ENCODE measurements around the gene AGMAT.

Gene AGMAT

GRCh38 chr1:15583016-15583706, 1.7 kb downstream of the AGMAT start:
- H3K27ac ChIP-seq, result no peak overlapping the region
- TF ChIP-seq ZFX (IDR thresholded peaks at IDR 0.05; ENCODE audit: borderline replicate concordance) (no peak), CTCF (IDR thresholded peaks at IDR 0.05) (no peak)

DNA sequence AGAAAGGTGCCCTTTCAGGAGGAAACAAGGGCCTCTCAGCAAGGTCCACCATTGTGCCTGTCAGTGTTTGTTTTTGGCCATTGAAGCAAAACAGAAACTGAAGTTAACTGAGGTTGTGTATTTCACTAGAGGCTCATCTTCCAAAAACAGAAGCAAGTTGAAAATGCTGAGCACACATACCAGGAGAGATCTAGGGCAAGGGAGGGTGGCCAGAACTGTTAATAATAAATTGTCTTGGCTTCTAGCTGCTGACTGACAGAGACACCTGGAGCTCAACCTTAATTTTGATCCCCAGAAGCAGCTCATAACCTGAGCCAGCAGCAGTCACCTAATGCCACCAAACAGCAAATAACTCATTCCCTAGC, 5.2 kb downstream of the AGMAT start:
- TF ChIP-seq CTCF (IDR thresholded peaks at IDR 0.05) (no peak), ZFX (IDR thresholded peaks at IDR 0.05; ENCODE audit: borderline replicate concordance) (no peak)
- no peak overlapping the region for H3K27ac ChIP-seq

DNA sequence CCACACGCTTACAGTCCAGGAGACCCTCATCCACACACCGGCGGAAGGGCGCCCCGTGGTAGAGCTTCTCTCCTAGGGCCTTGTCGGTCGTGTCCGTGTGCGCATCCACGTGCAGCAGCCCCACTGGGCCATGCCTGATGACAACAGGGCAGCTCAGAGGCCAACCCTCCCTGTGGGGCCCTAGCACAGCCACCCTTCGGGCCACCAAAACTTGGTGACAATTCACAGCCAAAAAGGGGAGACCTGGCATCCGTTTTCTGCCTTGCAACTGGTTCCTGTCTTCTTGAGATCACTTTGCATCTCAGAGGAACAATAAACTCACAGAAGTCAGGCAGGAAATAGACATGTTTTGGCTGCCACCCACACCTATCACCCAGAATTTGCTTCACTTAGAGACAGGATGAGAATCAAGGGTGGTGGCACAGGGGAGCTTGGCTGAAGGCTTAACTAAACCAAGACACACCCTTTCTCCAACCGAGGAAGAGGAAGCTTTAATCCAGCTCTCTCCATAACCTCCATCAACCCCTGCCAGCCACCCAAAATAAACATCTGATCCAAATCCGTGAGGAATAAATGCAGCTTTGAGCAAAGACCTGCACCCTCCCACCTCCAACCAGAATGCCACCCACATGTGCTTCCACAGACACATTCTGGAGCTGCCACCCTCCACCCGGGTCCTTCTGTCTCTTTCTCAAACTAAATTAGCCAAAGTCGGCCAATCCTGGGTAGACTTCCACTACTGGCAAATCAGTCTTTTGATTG, 5.7 kb downstream of the AGMAT start:
- no peak overlapping the region for H3K27ac ChIP-seq
- TF ChIP-seq ZFX (IDR thresholded peaks at IDR 0.05; ENCODE audit: borderline replicate concordance) (no peak), CTCF (IDR thresholded peaks at IDR 0.05) (no peak)

GRCh38 chr1:15577691-15578090, 7.2 kb downstream of the AGMAT start:
- TF ChIP-seq CTCF (IDR thresholded peaks at IDR 0.05), result no peak
- no peak for TF ChIP-seq ZFX (IDR thresholded peaks at IDR 0.05; ENCODE audit: borderline replicate concordance)
- H3K27ac ChIP-seq, result no peak overlapping the region

GRCh38 chr1:15575549-15576150, 9.2 kb downstream of the AGMAT start:
- H3K27ac ChIP-seq, result no peak overlapping the region
- no peak for TF ChIP-seq CTCF (IDR thresholded peaks at IDR 0.05)
- TF ChIP-seq ZFX (IDR thresholded peaks at IDR 0.05; ENCODE audit: borderline replicate concordance), result no peak

GRCh38 chr1:15574741-15575140, 10.1 kb downstream of the AGMAT start:
- TF ChIP-seq ZFX (IDR thresholded peaks at IDR 0.05; ENCODE audit: borderline replicate concordance), result no peak
- no peak for TF ChIP-seq CTCF (IDR thresholded peaks at IDR 0.05)
- H3K27ac ChIP-seq, result 0 out of 2 replicates have a peak overlapping the region, but pooled peaks have one; percentile 22

- no peak overlapping the region for H3K27ac ChIP-seq
These were observed 11.4 kb downstream of the AGMAT start for GRCh38 chr1:15573477-15573876.

More at GRCh38 chr1:15573477-15573876, 11.4 kb downstream of the AGMAT start:
- TF ChIP-seq CTCF (IDR thresholded peaks at IDR 0.05) (no peak), ZFX (IDR thresholded peaks at IDR 0.05; ENCODE audit: borderline replicate concordance) (no peak)
